Gastroesophageal sphincter (tissue), 4 donors: ENCODE measurements around the gene TPX2. TPM values are rescaled to one million over a fixed set of nuclear protein-coding genes. Genes with fewer than 3 reads are reported as not detected.

Experiments used
- ATAC-seq: fragments of 150-250 bp; one replicate; pipeline ENCODE4 v1.9.1; 2016; ENCODE audit warnings: mild to moderate bottlenecking, moderate library complexity
- H3K27ac ChIP-seq, 4 donors: fragments of 200-600 bp; sonication (generic) in 3 of 4; 1 replicate in 3 of 4; 2 replicates in 1 of 4; pipeline ENCODE4 v1.5.1; 2016 to 2019
- H3K27me3 ChIP-seq: fragments of 200-600 bp; sonication (generic); one replicate; pipeline ENCODE4 v1.5.1; 2019
- H3K36me3 ChIP-seq, 2 donors: fragments of 200-600 bp; sonication (generic); one replicate each; pipeline ENCODE4 v1.5.1; 2019; ENCODE audit warnings: control low read depth in 1 of 2
- H3K4me1 ChIP-seq, 3 donors: fragments of 200-600 bp; sonication (generic); 1 replicate in 2 of 3; 2 replicates in 1 of 3; pipeline ENCODE4 v1.5.1; 2016 to 2019; ENCODE audit warnings: control low read depth in 2 of 3
- H3K4me3 ChIP-seq, 2 donors: fragments of 200-600 bp; sonication (generic); one replicate each; pipeline ENCODE4 v1.5.1; 2019; ENCODE audit warnings: mild to moderate bottlenecking in 1 of 2, moderate library complexity in 1 of 2
- H3K9me3 ChIP-seq, 3 donors: fragments of 200-600 bp; sonication (generic); one replicate each; pipeline ENCODE4 v1.5.1; 2017 to 2019; ENCODE audit warnings: control low read depth in 2 of 3
- CTCF ChIP-seq, 4 experiments: fragments of 200-600 bp in 2 of 4; fragments of 450-650 bp in 2 of 4; sonication (generic) in 1 of 4; IDR thresholded peaks; one replicate each; pipeline ENCODE4 v1.5.1; 2017 to 2019; ENCODE audit warnings: antibody characterized with exemption in 4 of 4, mild to moderate bottlenecking in 2 of 4, moderate library complexity in 2 of 4
- EP300 ChIP-seq: sonication (generic); formaldehyde crosslinking; IDR thresholded peaks from one replicate; pipeline ENCODE4 v1.6.1; 2017; ENCODE audit warnings: antibody characterized with exemption, mild to moderate bottlenecking
- POLR2A ChIP-seq, 2 donors: fragments of 450-650 bp; IDR thresholded peaks; one replicate each; pipeline ENCODE4 v1.6.1; 2017; ENCODE audit warnings: antibody characterized with exemption in 2 of 2, mild to moderate bottlenecking in 2 of 2, moderate library complexity in 1 of 2
- POLR2AphosphoS5 ChIP-seq: sonication (generic); formaldehyde crosslinking; IDR thresholded peaks from one replicate; pipeline ENCODE4 v1.6.1; 2017; ENCODE audit warnings: antibody characterized with exemption
- WGBS, 2 donors: methylation state at CpG; one replicate each; pipeline ENCODE4 v1.1.5; 2018; ENCODE audit warnings: low coverage in 1 of 2; 5-methylcytosine and 5-hydroxymethylcytosine counted together
- total RNA-seq, 4 donors: library from RNA; depleted of rRNA; stranded (reverse); fragments of >200 nt; gene quantifications; one replicate each; pipeline ENCODE4 v1.1.0, GENCODE V29; 2016

Gene TPX2
- total RNA-seq, 4 donors from 2014 or later = 0.13 to 1.4 (median 0.74) TPM

- ATAC-seq = no peak
- no peak overlapping the region for H3K4me3 ChIP-seq
- H3K9me3 ChIP-seq = no peaks in the 10 kb centered on the region
- no peak overlapping the region for H3K27ac ChIP-seq
- no CpG with 5 or more reads among the region's 9 CpGs for WGBS, 2 donors
- no peaks in the 10 kb centered on the region for H3K27me3 ChIP-seq
- no peak for TF ChIP-seq EP300
- TF ChIP-seq POLR2A (IDR thresholded peaks at IDR 0.05) = no peak
- TF ChIP-seq POLR2AphosphoS5 = peak; percentile 26
- H3K36me3 ChIP-seq = no peaks in the 10 kb centered on the region
- H3K4me1 ChIP-seq = peaks cover 0 to 24% (median 3%) of the 10 kb centered on the region in 3 donors
Measured at GRCh38 chr20:31815408-31816188, 76.5 kb downstream of the TPX2 start.

- Histone ChIP-seq H3K4me3 (no peak overlapping the region), H3K9me3 (no peaks in the 10 kb centered on the region), H3K27me3 (no peaks in the 10 kb centered on the region), H3K27ac (no peak overlapping the region), H3K36me3 (no peaks in the 10 kb centered on the region), H3K4me1 (peaks cover 0 to 24% (median 3%) of the 10 kb centered on the region in 3 donors)
- TF ChIP-seq CTCF (IDR thresholded peaks at IDR 0.05) = no peak
- TF ChIP-seq EP300 = no peak
- no peak for TF ChIP-seq POLR2A (IDR thresholded peaks at IDR 0.05)
- no peak for TF ChIP-seq POLR2AphosphoS5
- WGBS, 2 donors = 88 to 94% methylated on average over 1 to 4 of the region's 5 CpGs
- ATAC-seq = no peak
Measured at GRCh38 chr20:31816221-31816620, 77.1 kb downstream of the TPX2 start.

- Histone ChIP-seq H3K36me3 (no peaks in the 10 kb centered on the region), H3K27me3 (no peaks in the 10 kb centered on the region), H3K4me3 (no peak overlapping the region), H3K27ac (no peak overlapping the region), H3K4me1 (peaks cover 0 to 20% (median 4%) of the 10 kb centered on the region in 3 donors), H3K9me3 (no peaks in the 10 kb centered on the region)
- WGBS, 2 donors = 100% methylated on average over 1 of the region's 5 CpGs
- no peak for ATAC-seq
- TF ChIP-seq EP300 = no peak
- TF ChIP-seq POLR2A (IDR thresholded peaks at IDR 0.05) = no peak
- TF ChIP-seq CTCF (IDR thresholded peaks at IDR 0.05) = no peak
- no peak for TF ChIP-seq POLR2AphosphoS5
Measured at GRCh38 chr20:31817461-31817860, 78.4 kb downstream of the TPX2 start.

DNA sequence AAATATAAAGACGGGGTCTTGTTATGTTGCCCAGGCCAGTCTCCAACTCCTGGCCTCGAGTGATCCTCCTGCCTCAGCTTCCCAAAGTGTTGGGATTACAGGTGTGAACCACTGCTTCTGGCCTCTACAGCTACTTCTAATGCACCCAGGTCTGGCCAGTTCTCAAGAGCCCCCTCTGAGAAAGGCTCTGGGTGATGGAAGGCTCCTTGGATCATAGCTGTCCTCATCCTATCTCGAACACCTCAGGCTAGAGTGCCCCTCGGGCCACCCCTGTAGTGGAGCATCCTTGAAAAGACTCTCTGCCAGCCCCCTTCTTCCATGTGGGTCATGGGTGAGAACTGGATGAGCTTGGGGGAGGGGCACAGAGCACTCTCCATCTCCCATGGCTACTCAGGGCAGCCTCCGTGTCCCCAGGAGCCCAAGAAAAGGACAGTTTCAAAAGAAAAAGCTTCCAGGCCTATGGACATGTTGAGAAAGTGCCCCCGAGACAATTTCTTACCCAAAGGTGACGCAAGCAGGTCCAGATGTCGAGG lies 79.4 kb downstream of the TPX2 start:
- TF ChIP-seq POLR2A (IDR thresholded peaks at IDR 0.05) (no peak), EP300 (no peak), CTCF (IDR thresholded peaks at IDR 0.05) (no peak), POLR2AphosphoS5 (no peak)
- no peak for ATAC-seq
- Histone ChIP-seq H3K27me3 (no peaks in the 10 kb centered on the region), H3K36me3 (no peaks in the 10 kb centered on the region), H3K4me1 (peaks cover 0 to 23% (median 6%) of the 10 kb centered on the region in 3 donors), H3K9me3 (no peaks in the 10 kb centered on the region), H3K27ac (no peak overlapping the region), H3K4me3 (no peak overlapping the region)
- 80% methylated on average over 3 of the region's 8 CpGs; no CpG with 5 or more reads in 1 of the 2 donors for WGBS, 2 donors

- H3K4me3 ChIP-seq = no peak within 1 kb of the TSS
- no peak for ATAC-seq
Measured at GRCh38 chr20:31819083-31819784, 80.1 kb downstream of the TPX2 start, which contains the start of gene MYLK2. MYLK2 (plus strand) TSS chr20:31819356; CDS start chr20:31819581, 225 bp downstream.

More at GRCh38 chr20:31819083-31819784, 80.1 kb downstream of the TPX2 start, which contains the start of gene MYLK2:
- WGBS, 2 donors = 50 to 59% methylated on average over 2 to 7 of the region's 16 CpGs
- Histone ChIP-seq H3K9me3 (no peaks in the 10 kb centered on the region), H3K27ac (no peak within 1 kb of the TSS), H3K27me3 (no peaks in the 10 kb centered on the region), H3K36me3 (no peaks in the 10 kb centered on the region), H3K4me1 (peaks cover 0 to 23% (median 6%) of the 10 kb centered on the region in 3 donors)
- TF ChIP-seq POLR2AphosphoS5 (no peak), POLR2A (IDR thresholded peaks at IDR 0.05) (no peak), CTCF (IDR thresholded peaks at IDR 0.05) (no peak), EP300 (no peak)
